GM19193 (cell line): ENCODE data around the gene RAMP1.

ENCODE experiments used
- POLR2A ChIP-seq: IDR thresholded peaks from 4 replicates; pipeline ENCODE4 v1.6.1; 2011; ENCODE audit not compliant: insufficient read depth, insufficient read length; ENCODE audit errors: extremely low read depth

RAMP1 gene

DNA sequence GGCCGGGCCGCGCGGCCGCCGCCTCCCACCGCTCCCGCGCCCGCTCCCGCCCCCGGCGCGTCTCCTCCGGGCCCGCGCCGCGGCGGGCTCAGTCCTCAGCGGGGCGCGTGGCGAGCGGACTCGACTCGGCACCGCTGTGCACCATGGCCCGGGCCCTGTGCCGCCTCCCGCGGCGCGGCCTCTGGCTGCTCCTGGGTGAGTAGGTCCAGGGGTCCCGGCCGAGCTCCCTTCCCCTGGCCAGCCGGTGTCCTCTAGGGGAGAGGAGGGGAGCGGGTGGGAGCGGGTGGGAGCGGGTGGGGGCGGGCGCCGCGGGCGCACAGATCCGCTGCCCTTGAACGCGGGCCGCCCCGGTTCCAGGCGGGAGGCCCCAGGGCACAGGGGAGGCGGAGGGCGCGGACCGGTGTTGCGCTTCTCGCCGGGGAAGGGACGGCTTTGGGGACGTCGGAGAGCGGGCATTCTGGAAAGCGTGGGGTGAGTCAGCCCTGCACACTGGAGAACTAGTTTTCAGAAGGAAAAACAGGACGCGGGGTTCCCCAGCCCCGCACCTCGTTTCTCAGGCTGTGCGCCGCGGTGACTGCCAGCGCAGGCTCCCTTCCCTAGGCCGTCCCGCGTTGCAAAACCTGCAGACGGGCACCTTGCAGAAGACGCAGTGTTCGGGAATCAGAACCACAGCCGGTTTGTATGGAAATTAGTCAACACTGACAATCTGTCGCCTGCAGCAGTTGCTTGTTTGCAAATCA is at the start of gene RAMP1:
Gene RAMP1 (plus strand): TSS at position 91 of the 740 bp plus-strand sequence. CDS start 53 bp downstream, at position 144.
- no peak for TF ChIP-seq POLR2A

GRCh38 chr2:237815637-237816036 is 43.8 kb upstream of the RAMP1 start:
- no peak for TF ChIP-seq POLR2A

DNA sequence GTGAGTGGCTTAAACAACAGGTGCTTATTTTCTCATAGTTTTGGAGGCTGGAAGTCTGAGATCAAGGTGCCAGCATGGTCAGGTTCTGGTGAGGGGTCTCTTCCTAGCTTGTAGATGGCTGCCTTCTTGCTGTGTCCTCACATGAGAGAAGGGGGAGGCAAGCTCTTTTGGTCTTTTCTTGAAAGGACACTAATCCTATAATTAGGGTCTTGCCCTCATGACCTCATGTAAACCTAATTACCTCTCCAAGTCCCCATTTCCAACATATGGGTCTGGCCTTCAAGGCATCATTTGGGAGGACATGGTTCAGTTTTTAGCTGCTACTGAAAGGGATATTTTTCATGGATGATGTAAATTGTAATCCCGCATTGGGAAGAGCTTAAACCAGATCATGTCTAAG is 42.9 kb upstream of the RAMP1 start:
- TF ChIP-seq POLR2A: no peak

GRCh38 chr2:237818066-237818473 is 41.4 kb upstream of the RAMP1 start:
- TF ChIP-seq POLR2A: no peak

DNA sequence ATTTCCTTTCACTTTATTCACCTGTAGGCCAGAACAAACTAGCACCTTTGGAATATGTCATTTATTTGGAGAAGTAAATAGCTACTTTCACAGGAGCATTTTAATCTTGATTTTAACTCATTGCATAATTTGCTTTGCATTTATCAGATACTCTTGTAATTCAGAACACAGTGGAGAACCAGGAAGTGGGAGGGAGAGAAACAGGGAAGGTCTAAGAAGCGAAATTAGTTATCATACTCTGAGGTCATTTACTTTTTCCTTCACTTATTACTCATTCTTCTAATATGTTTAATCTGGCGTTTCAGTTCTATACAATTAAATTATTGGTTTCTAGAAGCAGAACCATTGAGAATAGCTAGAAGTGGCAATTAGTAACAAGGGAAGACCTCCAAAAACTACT is 40.2 kb upstream of the RAMP1 start:
- no peak for TF ChIP-seq POLR2A

- TF ChIP-seq POLR2A: no peak
Measured at GRCh38 chr2:237820421-237820820, 39.0 kb upstream of the RAMP1 start.

GRCh38 chr2:237823544-237823943 is 35.9 kb upstream of the RAMP1 start:
- no peak for TF ChIP-seq POLR2A

GRCh38 chr2:237824085-237824484 is 35.3 kb upstream of the RAMP1 start:
- no peak for TF ChIP-seq POLR2A

GRCh38 chr2:237827421-237827987 is 31.9 kb upstream of the RAMP1 start:
- TF ChIP-seq POLR2A: no peak

GRCh38 chr2:237830522-237830921 is 28.9 kb upstream of the RAMP1 start:
- no peak for TF ChIP-seq POLR2A

GRCh38 chr2:237833546-237833945 is 25.9 kb upstream of the RAMP1 start:
- TF ChIP-seq POLR2A: no peak

GRCh38 chr2:237835372-237835771 is 24.1 kb upstream of the RAMP1 start:
- no peak for TF ChIP-seq POLR2A

DNA sequence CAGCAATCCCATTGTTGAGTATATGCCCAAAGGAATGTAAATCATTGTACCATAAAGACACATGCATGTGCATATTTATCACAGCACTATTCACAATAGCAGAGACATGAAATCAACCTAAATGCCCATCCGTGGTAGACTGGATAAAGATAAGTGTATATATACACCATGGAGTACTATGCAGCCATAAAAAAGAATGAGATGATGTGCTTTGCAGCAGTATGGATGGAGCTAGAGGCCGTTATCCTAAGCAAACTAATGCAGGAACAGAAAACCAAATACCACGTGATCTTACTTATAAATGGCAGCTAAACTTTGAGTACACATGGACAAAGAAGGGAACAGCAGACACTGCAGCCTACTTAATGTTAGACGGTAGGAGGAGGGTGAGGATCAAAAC is 18.4 kb upstream of the RAMP1 start:
- TF ChIP-seq POLR2A: no peak

GRCh38 chr2:237854295-237854694 is 5.1 kb upstream of the RAMP1 start:
- no peak for TF ChIP-seq POLR2A

- TF ChIP-seq POLR2A: no peak
Measured at GRCh38 chr2:237857791-237858190, 1.6 kb upstream of the RAMP1 start.

DNA sequence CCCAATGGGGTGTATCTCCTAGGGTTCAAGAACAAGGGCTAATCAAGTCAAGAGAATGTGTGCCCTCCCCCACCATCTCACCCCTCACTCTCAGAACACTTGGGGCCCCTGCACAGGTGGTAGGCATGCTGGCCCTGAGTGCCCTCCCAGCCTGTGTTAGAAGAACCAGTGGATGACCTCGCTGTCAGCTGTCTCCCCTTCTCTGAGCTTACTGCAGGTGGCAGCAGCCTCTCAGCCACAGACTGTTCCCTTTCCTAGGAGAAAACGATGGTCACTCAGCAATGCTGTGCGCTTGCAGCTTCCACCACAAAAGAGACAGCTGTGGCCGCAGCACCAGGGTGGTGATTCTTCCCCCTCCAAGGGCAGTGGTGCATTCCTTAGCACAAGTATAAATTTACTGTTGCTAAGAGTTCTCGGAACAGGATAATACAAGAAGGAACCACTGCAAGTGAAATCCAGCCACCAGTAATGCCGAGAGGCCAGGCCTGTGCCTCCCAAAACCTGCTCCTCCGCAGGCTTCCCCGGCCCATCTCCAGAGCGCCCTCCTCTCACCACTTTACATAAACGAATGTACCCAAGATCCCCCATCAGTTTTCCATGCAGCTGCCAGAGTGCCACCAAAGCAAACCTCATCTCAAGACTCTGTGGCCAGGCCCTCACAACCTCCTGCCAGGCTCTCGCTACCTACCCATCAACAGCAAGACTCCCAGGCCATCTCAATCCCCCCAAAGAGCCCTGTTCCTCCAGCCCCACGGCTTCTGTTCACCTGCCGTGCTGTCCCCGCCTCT is 935 bp upstream of the RAMP1 start:
- TF ChIP-seq POLR2A: no peak
